Calu3 (cell line): ENCODE results near the gene SLFN12L. TPM values are rescaled to one million over a fixed set of nuclear protein-coding genes. Genes with fewer than 3 reads are reported as not detected.
"Not testable (repeated sequence)": the region's sequence is repeated elsewhere in the genome, so short reads cannot be mapped to it uniquely, and the experiment has no call there.

Experiments
- BruUV-seq: library from RNA; stranded (reverse); fragments of 400-500 nt; replicated peaks from 2 replicates; lab custom pipeline; 2021; lab: Mats Ljungman, UMichigan
- CTCF ChIA-PET: fragments of 300-600 bp; sonication (Branson Sonifier 250); formaldehyde crosslinking; loops from one replicate; lab custom pipeline; 2022; ENCODE audit warnings: antibody characterized with exemption; lab: Charles Lee
- DNase-seq: peaks from one replicate; pipeline ENCODE4 v3.0.0; 2022
- H3K27ac Mint-ChIP-seq: one replicate; pipeline ENCODE4 v1.8.0; 2022; ENCODE audit warnings: mixed read lengths; ENCODE audit not compliant: unreplicated experiment
- H3K27me3 Mint-ChIP-seq: one replicate; pipeline ENCODE4 v1.8.0; 2022; ENCODE audit warnings: mixed read lengths; ENCODE audit not compliant: unreplicated experiment
- H3K36me3 Mint-ChIP-seq: one replicate; pipeline ENCODE4 v1.8.0; 2022; ENCODE audit warnings: mild to moderate bottlenecking, moderate library complexity, mixed read lengths; ENCODE audit not compliant: insufficient read depth, unreplicated experiment
- H3K4me1 Mint-ChIP-seq: one replicate; pipeline ENCODE4 v1.8.0; 2022; ENCODE audit warnings: mild to moderate bottlenecking, low read depth, mixed read lengths; ENCODE audit not compliant: unreplicated experiment
- H3K4me3 Mint-ChIP-seq: one replicate; pipeline ENCODE4 v1.8.0; 2022; ENCODE audit warnings: mild to moderate bottlenecking, low read depth, moderate library complexity, mixed read lengths; ENCODE audit not compliant: unreplicated experiment
- H3K9me3 Mint-ChIP-seq: one replicate; pipeline ENCODE4 v1.8.0; 2022; ENCODE audit warnings: low read depth, mixed read lengths; ENCODE audit not compliant: unreplicated experiment
- CTCF ChIP-seq: fragments of 200-600 bp; IDR thresholded peaks from one replicate; pipeline ENCODE4 v1.8.0; 2022; ENCODE audit warnings: antibody characterized with exemption; ENCODE audit not compliant: unreplicated experiment
- intact Hi-C: fragments of 100-400 bp; cut with micrococcal nuclease; formaldehyde crosslinking; loops from one replicate; pipeline ENCODE4 v1.10.0; 2022; ENCODE audit not compliant: unreplicated experiment
- total RNA-seq: library from RNA; stranded (reverse); gene quantifications from 2 replicates; pipeline ENCODE4 v1.2.3, GENCODE V29; 2022

Gene SLFN12L
- total RNA-seq, 1 experiment from 2014 or later = 0.14 TPM

- no peaks in the 10 kb centered on the region for H3K36me3 Mint-ChIP-seq
- H3K27me3 Mint-ChIP-seq = peaks cover 34% of the 10 kb centered on the region
- no peak for TF ChIP-seq CTCF
- H3K9me3 Mint-ChIP-seq = peaks cover under 1% of the 10 kb centered on the region
- CTCF ChIA-PET = no interaction called here
- no peak overlapping the region for H3K27ac Mint-ChIP-seq
- no peaks in the 10 kb centered on the region for H3K4me1 Mint-ChIP-seq
- DNase-seq = no peak
- BruUV-seq = no TSS peak
- no peak overlapping the region for H3K4me3 Mint-ChIP-seq
- intact Hi-C loops = loop anchor here (5.0 kb wide), 3 partner anchors 83 to 288 kb away; partner anchors contain the start of genes SLFN11, SLFN13 and SLFN5
Observed at GRCh38 chr17:35529866-35530265, 7.6 kb downstream of the SLFN12L start.

GRCh38 chr17:35529326-35529725 lies 8.2 kb downstream of the SLFN12L start:
- H3K27ac Mint-ChIP-seq, H3K4me3 Mint-ChIP-seq, H3K36me3 Mint-ChIP-seq, H3K9me3 Mint-ChIP-seq, BruUV-seq, intact Hi-C loops, DNase-seq, H3K4me1 Mint-ChIP-seq, CTCF ChIA-PET: not testable (repeated sequence)
- peaks cover 39% of the 10 kb centered on the region for H3K27me3 Mint-ChIP-seq

GRCh38 chr17:35523296-35523695 lies 14.2 kb downstream of the SLFN12L start:
- no peak for TF ChIP-seq CTCF
- intact Hi-C loops = no loop called here
- peaks cover 2% of the 10 kb centered on the region for H3K9me3 Mint-ChIP-seq
- no peak overlapping the region for H3K4me3 Mint-ChIP-seq
- BruUV-seq = no TSS peak
- no peak for DNase-seq
- H3K27ac Mint-ChIP-seq = no peak overlapping the region
- no peaks in the 10 kb centered on the region for H3K36me3 Mint-ChIP-seq
- peaks cover 26% of the 10 kb centered on the region for H3K4me1 Mint-ChIP-seq
- CTCF ChIA-PET = no interaction called here
- peaks cover 54% of the 10 kb centered on the region for H3K27me3 Mint-ChIP-seq

- peaks cover 54% of the 10 kb centered on the region for H3K27me3 Mint-ChIP-seq
- BruUV-seq, H3K27ac Mint-ChIP-seq, H3K36me3 Mint-ChIP-seq, intact Hi-C loops, H3K4me3 Mint-ChIP-seq, H3K9me3 Mint-ChIP-seq: not testable (repeated sequence)
- peaks cover 26% of the 10 kb centered on the region for H3K4me1 Mint-ChIP-seq
- DNase-seq = peak; percentile 24
- CTCF ChIA-PET = interaction anchor here (0.8 kb wide), 1 partner anchor 21 kb away, joined by 3 read pairs; no protein-coding TSS in a partner anchor
Observed at GRCh38 chr17:35521654-35522256, 15.7 kb downstream of the SLFN12L start.

GRCh38 chr17:35521150-35521549 lies 16.3 kb downstream of the SLFN12L start:
- intact Hi-C loops = no loop called here
- TF ChIP-seq CTCF = no peak
- BruUV-seq = no TSS peak
- DNase-seq = no peak
- Mint-ChIP-seq H3K27me3 (peaks cover 54% of the 10 kb centered on the region), H3K9me3 (peaks cover 2% of the 10 kb centered on the region), H3K27ac (no peak overlapping the region), H3K36me3 (no peaks in the 10 kb centered on the region), H3K4me1 (peaks cover 26% of the 10 kb centered on the region), H3K4me3 (no peak overlapping the region)
- CTCF ChIA-PET = no interaction called here
